Umbilical cord (tissue), 2 donors: Measurements from ENCODE around the gene CLSTN2. TPM values are rescaled to one million over a fixed set of nuclear protein-coding genes. Genes with fewer than 3 reads are reported as not detected.

Experiments
- DNase-seq: peaks from one replicate; pipeline ENCODE4 v3.0.0-alpha.2; 2015; ENCODE audit warnings: low spot score
- total RNA-seq: library from RNA; depleted of rRNA; stranded (reverse); fragments of >200 nt; gene quantifications from one replicate; pipeline ENCODE4 v1.2.3, GENCODE V29; 2014; ENCODE audit warnings: low replicate concordance; ENCODE audit not compliant: insufficient read depth

The CLSTN2 gene
- total RNA-seq, 1 donor from 2014 or later: 8.9 TPM

DNA sequence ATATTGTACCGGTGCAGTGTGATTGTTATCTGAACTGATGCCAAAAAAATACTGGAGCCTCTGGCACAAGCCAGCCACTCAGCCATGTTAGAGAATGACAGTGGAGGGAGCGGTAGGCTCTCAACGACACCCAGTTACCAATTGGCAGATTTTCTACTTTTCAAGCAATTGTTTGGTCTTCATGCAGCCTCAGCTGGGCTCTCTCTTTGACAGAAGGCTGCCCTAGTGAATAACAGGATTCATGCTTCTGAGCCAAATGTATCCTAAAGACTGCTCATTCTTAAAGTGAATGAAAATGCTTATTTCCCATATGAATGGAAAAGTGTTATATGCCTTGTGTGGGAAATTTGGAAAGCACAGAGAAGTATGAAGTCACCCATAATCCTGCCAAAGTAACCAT is 481.7 kb downstream of the CLSTN2 start:
- no peak for DNase-seq

GRCh38 chr3:140420621-140421357 is 485.8 kb downstream of the CLSTN2 start:
- DNase-seq: peak; percentile 64

GRCh38 chr3:140421884-140422283 is 486.9 kb downstream of the CLSTN2 start:
- DNase-seq: peak; percentile 25

GRCh38 chr3:140423146-140423545 is 488.2 kb downstream of the CLSTN2 start:
- no peak for DNase-seq

- peak; percentile 16 for DNase-seq
Observed at GRCh38 chr3:140423574-140423973, 488.6 kb downstream of the CLSTN2 start.

DNA sequence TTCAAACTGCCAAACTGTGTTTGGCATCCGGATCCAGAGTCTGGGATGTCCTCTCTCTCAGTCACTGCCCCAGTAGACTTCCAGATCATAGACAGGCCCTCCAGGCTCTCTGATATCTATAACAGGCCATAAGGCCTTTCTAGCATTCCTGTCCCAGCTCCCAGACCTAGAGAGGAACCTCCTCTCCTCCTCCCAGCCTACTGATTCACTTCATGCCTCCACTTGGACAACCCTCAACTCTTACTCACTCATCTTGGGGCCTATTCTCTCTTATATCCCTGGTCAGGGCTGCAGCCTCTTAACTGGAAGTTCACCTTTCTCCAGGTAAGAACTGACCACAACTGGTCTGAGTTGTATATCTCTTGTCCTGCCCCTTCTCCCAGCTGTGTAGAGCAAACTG is 489.2 kb downstream of the CLSTN2 start:
- DNase-seq: peak; percentile 21

DNA sequence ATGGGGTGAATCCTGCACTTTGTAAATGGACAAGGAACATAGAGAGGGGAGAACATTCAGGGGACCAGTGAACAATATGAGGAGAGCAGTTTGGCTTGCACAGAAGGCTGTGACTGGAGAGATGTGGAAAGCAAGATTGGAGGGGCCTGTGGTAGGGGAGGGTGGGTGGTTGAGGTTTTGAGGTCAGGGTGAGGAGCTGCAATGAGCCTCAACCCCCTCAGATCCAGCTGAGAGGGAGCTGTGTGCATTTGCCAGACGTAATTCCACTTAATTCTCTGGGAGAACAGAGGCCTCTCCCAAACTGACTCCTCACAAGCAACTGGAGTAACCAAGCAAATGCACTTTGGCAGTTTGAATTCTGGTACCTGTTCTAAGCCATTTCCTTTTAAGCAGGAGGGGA is 489.7 kb downstream of the CLSTN2 start:
- peak; percentile 44 for DNase-seq

- DNase-seq: no peak
Observed at GRCh38 chr3:140427786-140428185, 492.8 kb downstream of the CLSTN2 start.

- DNase-seq: no peak
Observed at GRCh38 chr3:140428380-140428779, 493.4 kb downstream of the CLSTN2 start.

- DNase-seq: no peak
Observed at GRCh38 chr3:140429791-140430190, 494.8 kb downstream of the CLSTN2 start.

DNA sequence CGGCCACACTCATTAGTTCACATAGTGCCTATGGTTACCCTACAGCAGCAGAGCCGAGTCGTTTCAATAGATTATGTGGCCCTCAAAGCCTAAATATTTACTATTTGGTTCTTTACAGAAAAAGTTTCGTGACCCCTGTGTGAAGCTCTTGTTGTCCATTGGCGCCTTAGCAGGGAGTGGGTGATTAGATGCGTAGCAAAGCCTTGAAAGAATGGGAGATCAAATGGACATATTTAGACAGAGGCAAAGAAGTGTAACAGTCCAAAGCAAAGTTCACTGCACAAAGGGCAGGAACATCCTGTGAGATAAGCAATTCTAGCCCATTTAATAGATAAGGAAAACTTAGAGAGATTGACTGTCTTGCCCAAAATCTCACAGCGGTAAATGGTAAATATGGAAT is 495.5 kb downstream of the CLSTN2 start:
- DNase-seq: no peak

DNA sequence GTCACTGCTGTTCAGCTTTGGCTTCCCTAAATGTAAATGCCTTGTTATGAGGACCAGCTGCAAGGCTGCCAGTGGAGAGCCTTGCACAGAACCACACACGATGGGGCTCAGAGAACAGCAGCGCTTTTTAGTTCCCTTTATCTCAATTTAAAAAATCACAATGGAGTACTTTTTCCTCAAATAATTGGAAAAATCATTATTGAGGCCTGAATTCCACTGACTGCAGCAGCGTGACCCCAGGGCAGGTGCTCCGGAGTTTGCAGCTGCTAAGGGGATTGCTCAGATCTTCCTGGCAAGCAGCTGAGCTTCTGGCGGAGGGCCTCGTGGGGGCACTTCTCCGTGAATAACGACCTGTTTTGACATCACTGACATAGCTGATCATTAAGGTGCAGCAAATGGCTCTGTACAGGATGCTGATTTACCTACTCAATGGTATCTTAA is 497.3 kb downstream of the CLSTN2 start:
- DNase-seq: no peak

GRCh38 chr3:140433431-140433830 is 498.4 kb downstream of the CLSTN2 start:
- DNase-seq: no peak

- no peak for DNase-seq
Observed at GRCh38 chr3:140434261-140434905, 499.4 kb downstream of the CLSTN2 start.

GRCh38 chr3:140436421-140436820 is 501.4 kb downstream of the CLSTN2 start:
- no peak for DNase-seq

DNA sequence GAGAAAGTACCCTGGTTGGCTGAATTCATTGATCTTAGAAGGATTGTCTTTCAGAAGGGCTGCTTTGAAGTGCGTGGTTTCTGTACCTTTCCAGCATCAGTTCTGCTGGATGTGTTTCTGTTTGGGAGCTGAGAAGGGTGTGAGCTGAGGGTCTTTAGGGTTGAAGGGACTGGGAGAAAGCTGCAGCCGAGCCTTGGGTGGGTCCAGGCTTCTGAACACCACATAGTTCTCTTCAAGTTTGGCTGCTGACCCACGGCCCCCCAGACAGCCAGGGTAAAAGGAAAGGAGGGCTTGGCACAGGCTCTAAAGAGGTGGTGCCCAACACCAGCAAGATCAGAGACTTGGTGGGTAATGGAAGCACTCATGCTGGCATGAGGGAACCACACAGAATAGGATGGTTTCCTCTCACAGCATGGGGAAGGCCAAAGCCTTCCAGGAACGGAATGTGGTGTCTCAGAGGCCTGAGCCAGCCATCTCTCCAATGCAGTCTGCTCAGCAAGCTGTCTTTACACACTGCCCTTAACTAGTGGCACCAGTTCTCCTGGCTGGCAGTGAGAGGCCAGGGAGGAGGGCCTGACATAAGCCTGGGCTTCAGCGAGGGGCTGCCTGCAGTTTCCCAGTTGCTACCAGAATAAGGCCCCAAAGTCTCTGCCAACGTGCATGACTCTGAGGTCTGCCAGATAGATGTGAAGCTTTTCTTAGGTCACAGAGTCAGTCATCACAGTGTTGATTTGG is 503.9 kb downstream of the CLSTN2 start:
- DNase-seq: peak; percentile 14

DNA sequence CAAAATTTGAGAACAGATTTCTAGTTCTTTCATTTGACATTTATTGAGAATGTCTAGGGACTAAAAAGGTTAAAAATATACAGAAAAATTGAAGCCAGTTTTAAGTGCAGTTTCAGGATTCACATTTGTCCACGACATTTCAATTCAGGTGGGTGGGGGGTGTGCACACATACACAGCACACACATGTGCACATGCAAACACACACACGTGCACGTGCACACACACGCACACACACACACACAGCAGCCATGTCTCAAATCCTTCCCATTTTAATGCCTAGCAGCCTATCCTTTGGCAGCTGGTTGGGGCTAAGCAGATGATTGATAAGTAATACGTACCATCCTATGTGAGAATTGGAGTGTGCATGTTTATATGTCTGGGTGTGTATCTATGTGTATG is 504.5 kb downstream of the CLSTN2 start:
- no peak for DNase-seq

- no peak for DNase-seq
Observed at GRCh38 chr3:140440446-140440845, 505.5 kb downstream of the CLSTN2 start.

GRCh38 chr3:140441006-140441405 is 506.0 kb downstream of the CLSTN2 start:
- DNase-seq: peak; percentile 54

GRCh38 chr3:140442621-140443020 is 507.6 kb downstream of the CLSTN2 start:
- DNase-seq: no peak

DNA sequence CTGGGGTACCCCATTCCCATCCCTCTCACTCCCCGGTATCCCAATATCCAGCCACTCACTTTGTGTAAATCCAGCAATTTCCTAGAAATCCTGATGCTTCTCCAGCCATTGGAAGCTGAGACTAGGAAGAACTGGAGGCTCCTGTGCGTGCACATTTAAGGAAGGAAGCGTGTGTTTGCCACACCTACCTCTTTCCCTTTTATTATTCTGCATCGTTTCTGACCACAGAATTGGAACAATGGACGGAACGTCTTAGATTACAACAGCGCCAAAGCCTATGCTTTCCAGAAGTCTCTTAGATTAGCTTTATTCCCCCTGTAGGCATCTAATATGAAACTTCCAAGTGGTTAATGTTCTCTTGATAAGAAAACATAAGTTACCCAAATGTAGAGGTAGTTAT is 508.1 kb downstream of the CLSTN2 start:
- peak; percentile 15 for DNase-seq

DNA sequence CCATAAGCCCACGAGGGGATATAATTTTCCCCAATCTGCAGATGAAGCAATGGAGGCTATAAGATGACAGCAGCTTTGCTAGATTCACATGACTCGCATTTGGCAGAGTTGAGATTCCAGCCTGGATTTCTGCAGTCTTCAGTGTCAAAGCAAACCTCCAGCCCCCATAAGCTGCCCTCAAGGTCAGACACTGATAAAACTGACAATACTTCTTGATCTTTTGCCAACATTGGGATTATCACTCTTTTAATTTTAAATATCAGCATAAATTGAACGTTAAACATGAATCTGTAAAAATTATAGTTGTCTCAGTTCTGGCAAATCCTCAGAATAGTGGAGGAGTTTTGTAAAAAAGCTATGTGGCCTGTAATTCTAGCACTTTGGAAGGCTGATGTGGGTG is 508.8 kb downstream of the CLSTN2 start:
- DNase-seq: peak; percentile 72

DNA sequence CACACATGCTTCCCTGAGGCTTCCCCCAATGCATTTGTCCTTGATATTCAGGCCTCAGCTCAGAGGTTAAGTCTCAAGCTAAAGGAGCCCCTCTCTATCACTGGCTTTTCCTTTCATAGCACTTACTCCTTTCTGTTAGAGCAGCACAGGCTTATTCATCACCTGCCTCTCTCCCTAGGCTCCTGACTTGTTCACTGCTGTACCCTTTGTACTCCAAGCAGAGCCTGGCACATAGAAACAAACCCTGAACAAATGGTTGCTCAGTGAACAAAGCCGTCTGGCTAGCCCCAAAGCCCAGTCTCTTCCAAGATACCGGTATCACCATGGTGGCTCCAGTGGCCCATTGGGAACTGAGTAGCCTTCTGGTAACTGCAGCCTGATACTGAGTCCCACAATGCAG is 511.7 kb downstream of the CLSTN2 start:
- DNase-seq: no peak
